A549 (cell line): Measurements from ENCODE around the gene NYAP1.

Experiments used
- CHD4 ChIP-seq: fragments of 200-600 bp; sonication (generic); IDR thresholded peaks from 2 replicates; pipeline ENCODE4 v1.6.1; 2016; ENCODE audit warnings: antibody characterized with exemption, mild to moderate bottlenecking, borderline replicate concordance
- CTCF ChIP-seq: fragments of >200 bp; sonication (Bioruptor Twin); formaldehyde crosslinking; IDR thresholded peaks from 3 replicates; pipeline ENCODE4 v1.5.1; 2016
- FOSL2 ChIP-seq, 2 experiments: fragments of 450-650 bp in 1 of 2; fragments of >200 bp in 1 of 2; sonication (Bioruptor Twin) in 1 of 2; formaldehyde crosslinking; IDR thresholded peaks; 2 replicates each; pipeline versions ENCODE4 v1.5.0 to v1.6.1; 2016 to 2020; ENCODE audit warnings: mild to moderate bottlenecking in 1 of 2, moderate library complexity in 1 of 2
- GATA3 ChIP-seq: IDR thresholded peaks from 2 replicates; pipeline ENCODE4 v1.6.1; 2012; ENCODE audit warnings: borderline replicate concordance
- JUNB ChIP-seq: fragments of >200 bp; sonication (Bioruptor Twin); formaldehyde crosslinking; IDR thresholded peaks from 2 replicates; pipeline ENCODE4 v1.6.1; 2016
- POLR2A ChIP-seq: IDR thresholded peaks from 2 replicates; pipeline ENCODE4 v1.6.1; 2012; ENCODE audit warnings: mild to moderate bottlenecking, low read length
- RARB ChIP-seq: fragments of 250-450 bp; sonication (Bioruptor Pico); IDR thresholded peaks from 2 replicates; pipeline ENCODE4 v1.8.0; 2021; ENCODE audit warnings: mild to moderate bottlenecking, moderate library complexity
- RCOR1 ChIP-seq: fragments of 150-350 bp; IDR thresholded peaks from 2 replicates; pipeline ENCODE4 v1.6.1; 2014; ENCODE audit warnings: antibody characterized with exemption, low read length, low read depth
- RFX5 ChIP-seq: fragments of 450-650 bp; IDR thresholded peaks from 2 replicates; pipeline ENCODE4 v1.7.1; 2014; ENCODE audit warnings: antibody characterized with exemption, mild to moderate bottlenecking, moderate library complexity
- ZFP36 ChIP-seq: fragments of 450-650 bp; IDR thresholded peaks from 2 replicates; pipeline ENCODE4 v1.6.1; 2014; ENCODE audit warnings: borderline replicate concordance; ENCODE audit not compliant: partially characterized antibody
- ZNF302 ChIP-seq: fragments of 250-450 bp; sonication (Bioruptor Pico); IDR thresholded peaks from 2 replicates; pipeline ENCODE4 v1.9.0; 2021; ENCODE audit warnings: inconsistent platforms, mild to moderate bottlenecking, moderate library complexity
- ZSCAN20 ChIP-seq: fragments of 250-450 bp; sonication (Bioruptor Pico); IDR thresholded peaks from 2 replicates; pipeline ENCODE4 v1.8.0; 2022; ENCODE audit warnings: mild to moderate bottlenecking, moderate library complexity

GRCh38 chr7:100493476-100494264 is 9.9 kb downstream of the NYAP1 start:
- no peak for TF ChIP-seq ZNF302
- no peak for TF ChIP-seq CHD4
- TF ChIP-seq FOSL2 (IDR thresholded peaks at IDR 0.05), result no peak
- TF ChIP-seq FOSL2 (CRISPR knock-in tag; IDR thresholded peaks at IDR 0.05), result no peak
- TF ChIP-seq POLR2A, result no peak
- TF ChIP-seq ZSCAN20, result no peak
- no peak for TF ChIP-seq CTCF
- no peak for TF ChIP-seq JUNB
- TF ChIP-seq RARB (CRISPR knock-in tag), result no peak
- TF ChIP-seq ZFP36, result no peak
- no peak for TF ChIP-seq GATA3
- no peak for TF ChIP-seq RCOR1
- TF ChIP-seq RFX5, result no peak
